A549 (cell line): ENCODE results near the gene MARCHF9.

Source experiments
- CHD2 ChIP-seq: fragments of 150-350 bp; IDR thresholded peaks from 2 replicates; pipeline ENCODE4 v1.6.1; 2014; ENCODE audit warnings: low read length; ENCODE audit not compliant: partially characterized antibody
- EHMT2 ChIP-seq: fragments of 200-600 bp; sonication (generic); IDR thresholded peaks from 2 replicates; pipeline ENCODE4 v1.6.1; 2016; ENCODE audit warnings: antibody characterized with exemption, low read depth, mild to moderate bottlenecking, moderate library complexity
- EP300 ChIP-seq, 2 experiments: fragments of >200 bp; sonication (Bioruptor Twin); formaldehyde crosslinking; IDR thresholded peaks; 2 replicates in 1 of 2; 3 replicates in 1 of 2; pipeline ENCODE4 v1.6.1; 2016 to 2017
- FOSL2 ChIP-seq, 2 experiments: fragments of 450-650 bp in 1 of 2; fragments of >200 bp in 1 of 2; sonication (Bioruptor Twin) in 1 of 2; formaldehyde crosslinking; IDR thresholded peaks; 2 replicates each; pipeline versions ENCODE4 v1.5.0 to v1.6.1; 2016 to 2020; ENCODE audit warnings: mild to moderate bottlenecking in 1 of 2, moderate library complexity in 1 of 2
- JUN ChIP-seq, 2 experiments: fragments of >200 bp; sonication (Bioruptor Twin); formaldehyde crosslinking; IDR thresholded peaks; 2 replicates in 1 of 2; 3 replicates in 1 of 2; pipeline ENCODE4 v1.6.1; 2016 to 2017
- JUNB ChIP-seq: fragments of >200 bp; sonication (Bioruptor Twin); formaldehyde crosslinking; IDR thresholded peaks from 2 replicates; pipeline ENCODE4 v1.6.1; 2016
- KDM1A ChIP-seq: fragments of 200-600 bp; sonication (generic); IDR thresholded peaks from 2 replicates; pipeline ENCODE4 v1.6.1; 2016; ENCODE audit warnings: low read depth, mild to moderate bottlenecking
- POLR2A ChIP-seq: IDR thresholded peaks from 2 replicates; pipeline ENCODE4 v1.6.1; 2012; ENCODE audit warnings: mild to moderate bottlenecking, low read length
- RARB ChIP-seq: fragments of 250-450 bp; sonication (Bioruptor Pico); IDR thresholded peaks from 2 replicates; pipeline ENCODE4 v1.8.0; 2021; ENCODE audit warnings: mild to moderate bottlenecking, moderate library complexity
- TF ChIP-seq, protein P1 (sequence below): IDR thresholded peaks from 2 replicates; pipeline ENCODE4 v1.6.1; 2012
- TF ChIP-seq, protein P2 (sequence below): fragments of >200 bp; sonication (Bioruptor Twin); formaldehyde crosslinking; IDR thresholded peaks from 3 replicates; pipeline ENCODE4 v1.5.1; 2016
- TF ChIP-seq, protein P3 (sequence below): fragments of 150-350 bp; IDR thresholded peaks from 2 replicates; pipeline ENCODE4 v1.6.1; 2014; ENCODE audit warnings: low read depth, mild to moderate bottlenecking, low read length
- TF ChIP-seq, protein P4 (sequence below): fragments of 200-600 bp; sonication (generic); IDR thresholded peaks from 2 replicates; pipeline ENCODE4 v1.6.1; 2016; ENCODE audit warnings: antibody characterized with exemption, mild to moderate bottlenecking, moderate library complexity

DNA sequence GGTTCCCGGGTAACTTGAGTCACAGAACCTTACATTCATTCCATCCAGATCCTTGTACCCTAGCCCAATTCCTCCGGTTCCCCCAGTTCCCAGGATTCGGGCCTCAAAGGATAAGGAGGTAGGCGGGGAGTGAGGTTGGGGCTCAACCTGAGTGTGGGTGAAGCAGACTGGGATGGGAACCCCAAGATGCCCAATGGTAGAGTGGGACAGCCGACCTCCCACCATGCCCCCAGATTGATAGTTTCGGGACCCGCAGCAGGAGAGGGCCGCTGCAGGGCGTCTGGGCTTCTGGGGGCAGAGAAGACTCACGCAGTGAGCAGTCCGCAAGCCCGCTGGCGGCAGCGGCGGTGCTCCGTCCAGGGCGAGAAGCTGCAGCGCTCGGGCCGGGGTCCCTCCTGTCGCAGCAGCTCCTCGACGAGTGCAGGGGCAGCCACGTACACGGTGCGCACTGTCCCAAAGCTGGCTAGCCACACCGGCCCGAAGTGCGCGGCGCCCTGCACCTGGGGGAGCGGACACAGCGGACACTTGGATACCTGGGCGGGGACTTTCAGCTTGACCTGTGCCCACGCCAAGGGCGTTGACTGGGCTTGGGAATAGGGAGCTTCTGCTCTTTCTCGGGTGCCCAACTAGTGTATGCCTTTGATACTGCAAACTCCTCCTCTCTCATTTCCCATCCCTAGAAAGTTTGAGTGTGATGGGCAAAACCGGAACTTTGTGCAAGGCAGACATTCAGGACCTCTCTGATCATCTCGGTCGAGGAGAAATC lies 11.0 kb downstream of the MARCHF9 start:
- TF ChIP-seq, protein P1, sequence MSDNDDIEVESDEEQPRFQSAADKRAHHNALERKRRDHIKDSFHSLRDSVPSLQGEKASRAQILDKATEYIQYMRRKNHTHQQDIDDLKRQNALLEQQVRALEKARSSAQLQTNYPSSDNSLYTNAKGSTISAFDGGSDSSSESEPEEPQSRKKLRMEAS: 0 out of 2 replicates have a peak, but pooled peaks have one; percentile 29
- TF ChIP-seq RARB (CRISPR knock-in tag): no peak
- TF ChIP-seq KDM1A: no peak
- no peak for TF ChIP-seq JUNB
- TF ChIP-seq FOSL2 (IDR thresholded peaks at IDR 0.05): no peak
- no peak for TF ChIP-seq FOSL2 (CRISPR knock-in tag; IDR thresholded peaks at IDR 0.05)
- TF ChIP-seq POLR2A: no peak
- no peak for TF ChIP-seq CHD2
- TF ChIP-seq, protein P2, sequence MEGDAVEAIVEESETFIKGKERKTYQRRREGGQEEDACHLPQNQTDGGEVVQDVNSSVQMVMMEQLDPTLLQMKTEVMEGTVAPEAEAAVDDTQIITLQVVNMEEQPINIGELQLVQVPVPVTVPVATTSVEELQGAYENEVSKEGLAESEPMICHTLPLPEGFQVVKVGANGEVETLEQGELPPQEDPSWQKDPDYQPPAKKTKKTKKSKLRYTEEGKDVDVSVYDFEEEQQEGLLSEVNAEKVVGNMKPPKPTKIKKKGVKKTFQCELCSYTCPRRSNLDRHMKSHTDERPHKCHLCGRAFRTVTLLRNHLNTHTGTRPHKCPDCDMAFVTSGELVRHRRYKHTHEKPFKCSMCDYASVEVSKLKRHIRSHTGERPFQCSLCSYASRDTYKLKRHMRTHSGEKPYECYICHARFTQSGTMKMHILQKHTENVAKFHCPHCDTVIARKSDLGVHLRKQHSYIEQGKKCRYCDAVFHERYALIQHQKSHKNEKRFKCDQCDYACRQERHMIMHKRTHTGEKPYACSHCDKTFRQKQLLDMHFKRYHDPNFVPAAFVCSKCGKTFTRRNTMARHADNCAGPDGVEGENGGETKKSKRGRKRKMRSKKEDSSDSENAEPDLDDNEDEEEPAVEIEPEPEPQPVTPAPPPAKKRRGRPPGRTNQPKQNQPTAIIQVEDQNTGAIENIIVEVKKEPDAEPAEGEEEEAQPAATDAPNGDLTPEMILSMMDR: no peak
- TF ChIP-seq, protein P3, sequence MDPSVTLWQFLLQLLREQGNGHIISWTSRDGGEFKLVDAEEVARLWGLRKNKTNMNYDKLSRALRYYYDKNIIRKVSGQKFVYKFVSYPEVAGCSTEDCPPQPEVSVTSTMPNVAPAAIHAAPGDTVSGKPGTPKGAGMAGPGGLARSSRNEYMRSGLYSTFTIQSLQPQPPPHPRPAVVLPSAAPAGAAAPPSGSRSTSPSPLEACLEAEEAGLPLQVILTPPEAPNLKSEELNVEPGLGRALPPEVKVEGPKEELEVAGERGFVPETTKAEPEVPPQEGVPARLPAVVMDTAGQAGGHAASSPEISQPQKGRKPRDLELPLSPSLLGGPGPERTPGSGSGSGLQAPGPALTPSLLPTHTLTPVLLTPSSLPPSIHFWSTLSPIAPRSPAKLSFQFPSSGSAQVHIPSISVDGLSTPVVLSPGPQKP: no peak
- TF ChIP-seq, protein P4, sequence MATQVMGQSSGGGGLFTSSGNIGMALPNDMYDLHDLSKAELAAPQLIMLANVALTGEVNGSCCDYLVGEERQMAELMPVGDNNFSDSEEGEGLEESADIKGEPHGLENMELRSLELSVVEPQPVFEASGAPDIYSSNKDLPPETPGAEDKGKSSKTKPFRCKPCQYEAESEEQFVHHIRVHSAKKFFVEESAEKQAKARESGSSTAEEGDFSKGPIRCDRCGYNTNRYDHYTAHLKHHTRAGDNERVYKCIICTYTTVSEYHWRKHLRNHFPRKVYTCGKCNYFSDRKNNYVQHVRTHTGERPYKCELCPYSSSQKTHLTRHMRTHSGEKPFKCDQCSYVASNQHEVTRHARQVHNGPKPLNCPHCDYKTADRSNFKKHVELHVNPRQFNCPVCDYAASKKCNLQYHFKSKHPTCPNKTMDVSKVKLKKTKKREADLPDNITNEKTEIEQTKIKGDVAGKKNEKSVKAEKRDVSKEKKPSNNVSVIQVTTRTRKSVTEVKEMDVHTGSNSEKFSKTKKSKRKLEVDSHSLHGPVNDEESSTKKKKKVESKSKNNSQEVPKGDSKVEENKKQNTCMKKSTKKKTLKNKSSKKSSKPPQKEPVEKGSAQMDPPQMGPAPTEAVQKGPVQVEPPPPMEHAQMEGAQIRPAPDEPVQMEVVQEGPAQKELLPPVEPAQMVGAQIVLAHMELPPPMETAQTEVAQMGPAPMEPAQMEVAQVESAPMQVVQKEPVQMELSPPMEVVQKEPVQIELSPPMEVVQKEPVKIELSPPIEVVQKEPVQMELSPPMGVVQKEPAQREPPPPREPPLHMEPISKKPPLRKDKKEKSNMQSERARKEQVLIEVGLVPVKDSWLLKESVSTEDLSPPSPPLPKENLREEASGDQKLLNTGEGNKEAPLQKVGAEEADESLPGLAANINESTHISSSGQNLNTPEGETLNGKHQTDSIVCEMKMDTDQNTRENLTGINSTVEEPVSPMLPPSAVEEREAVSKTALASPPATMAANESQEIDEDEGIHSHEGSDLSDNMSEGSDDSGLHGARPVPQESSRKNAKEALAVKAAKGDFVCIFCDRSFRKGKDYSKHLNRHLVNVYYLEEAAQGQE: no peak
- no peak for TF ChIP-seq JUN (IDR thresholded peaks at IDR 0.05)
- TF ChIP-seq EP300 (IDR thresholded peaks at IDR 0.05): no peak
- TF ChIP-seq EHMT2: no peak
